HG02884 (cell line): ENCODE data around the gene RSRC1.
"Not testable (repeated sequence)": the region's sequence is repeated elsewhere in the genome, so short reads cannot be mapped to it uniquely, and the experiment has no call there.

ENCODE experiments used
- ATAC-seq: cut with Tn5 transposase; IDR thresholded peaks from one replicate; pipeline ENCODE4 v1.9.1; 2021; ENCODE audit warnings: mild to moderate bottlenecking, moderate library complexity; ENCODE audit not compliant: unreplicated experiment

RSRC1 gene, protein sequence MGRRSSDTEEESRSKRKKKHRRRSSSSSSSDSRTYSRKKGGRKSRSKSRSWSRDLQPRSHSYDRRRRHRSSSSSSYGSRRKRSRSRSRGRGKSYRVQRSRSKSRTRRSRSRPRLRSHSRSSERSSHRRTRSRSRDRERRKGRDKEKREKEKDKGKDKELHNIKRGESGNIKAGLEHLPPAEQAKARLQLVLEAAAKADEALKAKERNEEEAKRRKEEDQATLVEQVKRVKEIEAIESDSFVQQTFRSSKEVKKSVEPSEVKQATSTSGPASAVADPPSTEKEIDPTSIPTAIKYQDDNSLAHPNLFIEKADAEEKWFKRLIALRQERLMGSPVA

DNA sequence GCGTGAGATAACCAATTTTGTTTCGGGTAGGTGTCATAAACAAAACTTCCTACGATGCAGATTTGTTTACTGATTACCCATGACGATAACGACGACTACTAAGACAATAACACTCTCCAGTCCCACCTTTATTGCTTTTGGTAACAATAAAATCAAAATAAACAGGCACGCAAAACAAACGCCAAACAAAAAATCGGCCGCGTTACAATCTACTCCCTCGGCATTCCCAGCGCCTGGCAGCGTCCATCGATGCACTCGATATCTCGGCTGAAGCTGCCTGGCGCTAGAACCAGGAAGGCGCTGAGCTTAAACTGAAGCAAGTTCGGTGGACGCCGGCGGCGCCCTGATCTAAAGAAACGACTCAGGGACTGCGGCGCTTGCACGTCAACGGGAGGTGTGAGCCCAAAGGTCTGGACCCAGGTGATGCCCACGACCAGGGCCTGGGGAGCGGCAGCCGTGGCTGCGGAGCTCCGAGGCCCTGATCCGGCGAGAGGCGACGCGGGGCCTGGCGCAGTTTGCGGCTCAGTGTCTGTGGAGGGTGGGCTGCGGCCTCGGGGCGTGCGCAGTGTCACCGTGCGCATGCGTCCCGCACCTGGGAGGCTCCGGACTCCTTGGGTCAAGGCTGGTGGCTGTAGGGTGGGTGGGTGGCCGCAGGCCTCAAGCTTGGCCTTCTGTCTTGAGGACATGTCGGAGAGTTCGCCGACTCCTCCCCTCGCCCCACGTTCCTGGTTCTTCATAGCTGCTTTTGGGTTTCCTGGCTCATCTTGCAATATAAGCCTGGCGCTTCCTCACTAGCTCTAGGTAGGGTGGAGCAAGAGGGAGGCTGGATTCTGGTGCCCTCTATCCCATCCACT is at the start of gene RSRC1:
TSS of gene RSRC1 (plus strand) at position 286 of the 854 bp plus-strand sequence. CDS start 12,016 bp downstream, outside the sequence.
- ATAC-seq: peak; percentile 73

- not testable (repeated sequence) for ATAC-seq
Measured at GRCh38 chr3:158065574-158065973, 44.3 kb upstream of the RSRC1 start.

DNA sequence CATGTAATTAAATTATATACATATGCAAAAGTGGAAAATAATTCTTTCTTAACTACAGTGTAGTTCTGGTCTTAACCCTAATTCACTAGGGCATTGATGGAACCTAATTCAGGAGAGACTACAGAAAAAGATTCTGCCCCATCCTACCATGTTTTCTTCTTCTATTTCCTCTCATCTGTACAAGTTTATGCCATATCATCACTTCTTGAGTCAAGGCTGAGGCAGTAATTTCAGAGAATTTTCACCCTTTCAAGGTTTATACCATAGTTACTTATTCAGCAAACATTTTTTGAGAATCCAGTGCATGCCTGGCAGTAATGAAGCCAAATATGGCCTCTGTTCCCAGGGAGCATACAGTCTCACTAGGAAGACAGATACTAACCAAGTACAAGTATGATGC is 37.1 kb upstream of the RSRC1 start:
- ATAC-seq: no peak

- no peak for ATAC-seq
Measured at GRCh38 chr3:158074591-158074990, 35.3 kb upstream of the RSRC1 start.

DNA sequence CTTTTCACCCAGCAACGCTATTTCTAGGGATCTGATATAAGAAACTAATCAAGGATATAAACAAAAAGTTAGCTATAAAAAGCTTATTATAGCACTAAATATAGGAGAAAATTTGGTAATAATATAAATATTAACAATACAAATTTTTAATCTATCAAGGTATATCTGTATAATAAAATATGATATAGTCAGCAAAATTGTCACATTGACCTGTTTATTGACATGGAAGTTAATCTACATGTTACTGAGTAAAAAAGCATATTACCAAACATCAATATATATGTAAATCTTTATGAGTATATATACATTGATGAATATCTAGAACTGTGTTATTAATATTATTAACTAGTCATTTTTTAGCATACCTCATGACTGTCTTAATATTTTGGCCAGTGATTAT is 30.3 kb upstream of the RSRC1 start:
- no peak for ATAC-seq

DNA sequence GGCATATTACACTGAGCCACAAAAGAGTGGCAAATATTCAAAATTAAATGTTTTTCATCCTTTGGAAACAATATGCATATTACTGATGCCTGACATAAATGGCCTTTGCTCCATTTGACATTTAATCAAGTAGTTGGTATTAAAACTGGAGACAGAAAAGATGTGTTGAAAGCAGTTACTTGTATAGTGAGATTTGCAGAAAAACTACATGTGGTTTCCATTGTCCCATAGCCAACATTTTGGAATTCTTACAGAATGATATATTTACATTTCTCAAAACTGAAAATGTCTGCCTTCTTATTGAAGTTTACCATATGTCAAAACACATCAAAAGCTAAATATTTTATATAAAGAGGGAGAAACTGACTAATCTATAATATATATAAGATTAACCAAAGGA is 25.2 kb upstream of the RSRC1 start:
- ATAC-seq: no peak

DNA sequence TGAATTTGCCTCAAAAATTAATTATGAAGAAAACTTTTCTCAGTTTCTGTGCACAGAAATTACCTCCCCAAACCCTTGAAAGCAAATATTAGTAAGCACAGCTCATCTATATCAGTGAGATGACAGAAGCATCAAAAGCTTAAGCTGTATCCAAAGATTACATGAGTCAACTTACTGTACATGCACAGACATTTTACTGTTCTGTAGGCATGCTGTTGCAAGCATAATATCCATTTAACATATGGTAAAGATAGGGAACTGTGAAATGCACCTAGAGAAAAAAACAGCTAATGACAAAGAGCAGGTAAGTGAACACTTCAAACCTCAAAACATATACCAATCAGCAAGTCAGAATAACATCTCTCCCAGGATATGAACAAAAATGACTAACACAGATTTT is 24.5 kb upstream of the RSRC1 start:
- ATAC-seq: no peak

DNA sequence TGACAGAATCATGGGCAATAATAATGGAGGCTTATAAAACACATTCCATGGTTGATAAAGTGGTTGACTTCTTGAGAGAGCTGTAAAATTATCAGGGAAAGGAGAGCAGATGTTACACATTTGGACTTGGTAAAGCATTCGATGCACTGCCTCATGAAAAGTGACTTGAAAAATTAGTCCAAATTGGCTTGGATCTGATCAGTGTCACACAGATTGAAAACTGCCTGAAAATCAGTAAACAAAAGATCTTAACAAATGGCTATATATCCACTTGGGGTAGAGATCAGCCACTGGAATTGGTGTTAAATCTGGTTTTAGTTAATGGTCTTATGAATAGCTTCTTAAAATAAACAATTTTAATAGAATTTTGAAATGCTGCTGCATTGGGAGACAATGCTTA is 24.0 kb upstream of the RSRC1 start:
- no peak for ATAC-seq

DNA sequence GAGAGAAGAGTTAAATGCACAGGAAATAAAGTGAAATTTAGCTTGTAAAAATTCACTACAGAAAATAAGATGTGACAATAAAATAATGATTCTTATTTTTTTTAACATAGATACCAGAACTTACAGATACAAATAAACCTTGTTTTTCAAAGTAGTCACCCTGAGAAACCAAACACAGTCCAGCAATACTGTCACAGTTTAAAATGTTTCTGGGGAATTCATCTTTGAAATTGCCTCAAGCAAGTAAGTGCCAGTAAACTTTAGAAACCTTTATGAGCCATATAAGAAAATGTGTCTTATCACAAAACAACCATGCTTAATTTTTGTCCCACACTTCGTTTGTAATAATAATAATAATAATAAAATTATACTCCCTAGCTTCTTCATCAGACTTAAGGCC is 23.5 kb upstream of the RSRC1 start:
- no peak for ATAC-seq

DNA sequence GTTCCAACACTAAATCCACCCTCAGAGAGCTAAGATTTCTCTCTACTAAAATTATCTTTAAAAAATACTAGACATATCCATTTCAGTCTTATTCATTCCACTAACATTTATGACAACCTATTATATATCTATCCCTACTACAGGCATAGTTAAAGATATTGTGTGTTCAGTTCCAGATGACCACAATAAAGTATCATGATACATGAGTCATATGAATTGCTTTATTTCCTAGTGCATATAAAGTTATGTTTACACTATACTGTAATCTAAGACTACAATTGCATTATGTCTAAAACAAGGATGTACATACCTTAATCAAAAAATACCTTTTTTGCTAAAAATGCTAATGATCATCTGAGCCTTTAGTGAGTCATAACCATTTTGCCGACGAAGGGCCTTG is 23.1 kb upstream of the RSRC1 start:
- ATAC-seq: no peak

GRCh38 chr3:158091531-158091930 is 18.4 kb upstream of the RSRC1 start:
- no peak for ATAC-seq

- ATAC-seq: no peak
Measured at GRCh38 chr3:158093526-158093925, 16.4 kb upstream of the RSRC1 start.

- peak; percentile 54 for ATAC-seq
Measured at GRCh38 chr3:158094235-158095110, 15.4 kb upstream of the RSRC1 start.

DNA sequence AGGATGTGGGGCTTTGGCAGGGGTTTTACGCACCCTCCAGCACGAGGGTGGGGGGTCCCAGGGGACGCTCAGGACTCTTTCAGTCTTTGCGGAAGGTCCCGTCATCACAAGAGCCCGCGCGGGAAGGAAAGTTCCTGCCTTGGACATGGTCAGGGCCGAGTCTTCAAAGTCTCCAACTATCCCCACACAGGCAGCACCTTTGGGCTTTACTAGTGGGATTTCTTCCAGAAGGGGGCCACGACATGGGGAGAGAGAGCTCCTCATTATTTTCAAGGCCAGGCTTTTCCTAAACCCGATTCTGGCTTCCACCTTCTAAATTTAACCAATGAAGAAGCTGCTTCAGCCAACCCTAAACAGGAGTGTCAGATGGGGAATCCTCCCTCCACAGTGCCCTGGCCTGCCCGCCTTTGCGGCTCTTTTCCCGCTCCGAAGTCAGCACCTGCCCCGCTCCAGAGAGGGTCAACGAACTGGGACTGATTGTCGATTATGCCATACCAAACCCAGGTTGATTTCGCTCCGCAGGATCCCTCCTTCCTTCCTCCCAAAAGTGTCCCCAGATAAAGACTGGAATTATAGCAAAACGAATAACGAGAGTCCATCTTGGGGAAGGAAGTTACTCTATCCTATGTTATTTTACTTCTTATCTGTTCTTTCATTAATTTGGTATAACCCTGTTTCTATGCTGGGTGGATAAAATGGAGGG is 14.6 kb upstream of the RSRC1 start:
- ATAC-seq: no peak

- no peak for ATAC-seq
Measured at GRCh38 chr3:158095814-158096704, 13.8 kb upstream of the RSRC1 start.

DNA sequence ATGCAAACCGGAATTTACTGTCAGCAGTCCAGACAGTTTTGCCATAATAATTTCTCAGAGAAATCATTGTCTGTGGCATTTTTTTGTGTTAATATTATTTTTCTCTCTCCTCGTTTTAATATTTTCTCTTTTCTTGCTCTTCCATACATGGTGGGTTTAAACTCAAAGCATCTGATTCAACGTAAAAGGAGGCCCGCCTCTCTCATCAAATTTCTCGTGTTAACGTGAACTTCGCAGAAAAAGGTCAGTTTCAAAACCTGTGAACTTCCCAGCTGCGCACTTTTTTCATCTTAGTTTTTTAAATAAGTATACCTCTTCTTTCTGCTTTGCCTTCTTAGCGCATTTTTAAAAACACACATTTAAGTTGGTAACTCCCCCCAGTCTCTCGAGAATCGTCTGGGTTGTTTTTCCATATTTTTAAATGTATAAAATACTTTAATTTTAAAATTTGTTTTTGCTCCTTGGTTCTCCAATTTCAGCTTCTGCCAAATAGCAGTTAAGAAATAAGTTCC is 12.8 kb upstream of the RSRC1 start:
- no peak for ATAC-seq

- peak; percentile 77 for ATAC-seq
Measured at GRCh38 chr3:158097593-158098308, 12.1 kb upstream of the RSRC1 start.

- no peak for ATAC-seq
Measured at GRCh38 chr3:158098309-158098639, 11.6 kb upstream of the RSRC1 start.
